Measurements from ENCODE around the gene MYOM1.

MYOM1 gene

GRCh38 chr18:3184275-3184963, 35.3 kb downstream of the MYOM1 start:
- no peak for DNase-seq (ENCODE audit: low read depth)

GRCh38 chr18:3183103-3183717, 36.6 kb downstream of the MYOM1 start:
- no peak for DNase-seq (ENCODE audit: low read depth)

GRCh38 chr18:3180325-3180724, 39.4 kb downstream of the MYOM1 start:
- no peak for DNase-seq (ENCODE audit: low read depth)

- no peak for DNase-seq (ENCODE audit: low read depth)
Measured at GRCh38 chr18:3179430-3180089, 40.2 kb downstream of the MYOM1 start.

GRCh38 chr18:3177902-3178687, 41.7 kb downstream of the MYOM1 start:
- no peak for DNase-seq (ENCODE audit: low read depth)

GRCh38 chr18:3175195-3175758, 44.5 kb downstream of the MYOM1 start:
- DNase-seq (ENCODE audit: low read depth): no peak

- DNase-seq (ENCODE audit: low read depth): no peak
Measured at GRCh38 chr18:3172097-3172496, 47.7 kb downstream of the MYOM1 start.

- DNase-seq (ENCODE audit: low read depth): no peak
Measured at GRCh38 chr18:3171631-3172030, 48.1 kb downstream of the MYOM1 start.

- no peak for DNase-seq (ENCODE audit: low read depth)
Measured at GRCh38 chr18:3170441-3171161, 49.2 kb downstream of the MYOM1 start.

- no peak for DNase-seq (ENCODE audit: low read depth)
Measured at GRCh38 chr18:3164381-3164780, 55.4 kb downstream of the MYOM1 start.

GRCh38 chr18:3163968-3164367, 55.8 kb downstream of the MYOM1 start:
- DNase-seq (ENCODE audit: low read depth): no peak

GRCh38 chr18:3162181-3162580, 57.6 kb downstream of the MYOM1 start:
- DNase-seq (ENCODE audit: low read depth): no peak

- DNase-seq (ENCODE audit: low read depth): no peak
Measured at GRCh38 chr18:3159830-3160229, 59.9 kb downstream of the MYOM1 start.

- DNase-seq (ENCODE audit: low read depth): no peak
Measured at GRCh38 chr18:3157606-3158005, 62.2 kb downstream of the MYOM1 start.

GRCh38 chr18:3157086-3157485, 62.7 kb downstream of the MYOM1 start:
- no peak for DNase-seq (ENCODE audit: low read depth)

GRCh38 chr18:3156325-3156640, 63.5 kb downstream of the MYOM1 start:
- no peak for DNase-seq (ENCODE audit: low read depth)

GRCh38 chr18:3154214-3154613, 65.6 kb downstream of the MYOM1 start:
- DNase-seq (ENCODE audit: low read depth): no peak

- DNase-seq (ENCODE audit: low read depth): no peak
Measured at GRCh38 chr18:3153107-3153704, 66.6 kb downstream of the MYOM1 start.

- DNase-seq (ENCODE audit: low read depth): no peak
Measured at GRCh38 chr18:3152294-3152693, 67.5 kb downstream of the MYOM1 start.

GRCh38 chr18:3151399-3152264, 68.1 kb downstream of the MYOM1 start:
- no peak for DNase-seq (ENCODE audit: low read depth)
